HepG2 (cell line): Measurements from ENCODE around the gene ERC1.

ENCODE experiments used
- BORCS8-MEF2B ChIP-seq: sonication (generic); formaldehyde crosslinking; IDR thresholded peaks from 2 replicates; pipeline ENCODE4 v1.8.0; 2022; ENCODE audit warnings: mild to moderate bottlenecking, missing genetic modification reagents
- CEBPB ChIP-seq: IDR thresholded peaks from 2 replicates; pipeline ENCODE4 v1.6.1; 2011; ENCODE audit warnings: low read depth, low read length, improper control_type of control experiment, borderline replicate concordance
- CTCF ChIP-seq: sonication (generic); formaldehyde crosslinking; IDR thresholded peaks from 2 replicates; pipeline ENCODE4 v1.5.0; 2020; ENCODE audit warnings: mild to moderate bottlenecking, missing genetic modification reagents, moderate library complexity
- ELK4 ChIP-seq: sonication (generic); formaldehyde crosslinking; IDR thresholded peaks from 2 replicates; pipeline ENCODE4 v1.9.0; 2021; ENCODE audit warnings: missing genetic modification reagents, borderline replicate concordance
- FOSL2 ChIP-seq: sonication (generic); formaldehyde crosslinking; IDR thresholded peaks from 2 replicates; pipeline ENCODE4 v1.4.0; 2020; ENCODE audit warnings: missing genetic modification reagents
- MEIS1 ChIP-seq: sonication (generic); formaldehyde crosslinking; IDR thresholded peaks from 2 replicates; pipeline ENCODE4 v1.9.0; 2021; ENCODE audit warnings: mild to moderate bottlenecking, missing genetic modification reagents, moderate library complexity, borderline replicate concordance
- RAD21 ChIP-seq: fragments of 450-650 bp; formaldehyde crosslinking; IDR thresholded peaks from 2 replicates; pipeline ENCODE4 v1.5.0; 2020; ENCODE audit warnings: mild to moderate bottlenecking
- TRIM22 ChIP-seq: fragments of 450-650 bp; IDR thresholded peaks from 2 replicates; pipeline ENCODE4 v1.6.1; 2017
- ZNF296 ChIP-seq: sonication (generic); formaldehyde crosslinking; conservative IDR thresholded peaks from 2 replicates; pipeline ENCODE4 v1.5.0; 2020; ENCODE audit warnings: mild to moderate bottlenecking, missing genetic modification reagents
- ZNF639 ChIP-seq: conservative IDR thresholded peaks from 2 replicates; pipeline ENCODE4 v1.6.1; 2018; ENCODE audit warnings: missing genetic modification reagents
- ZSCAN29 ChIP-seq: sonication (generic); formaldehyde crosslinking; conservative IDR thresholded peaks from 2 replicates; pipeline ENCODE4 v1.4.0; 2020; ENCODE audit warnings: mild to moderate bottlenecking, missing genetic modification reagents

GRCh38 chr12:948238-948637, 42.8 kb upstream of the ERC1 start:
- TF ChIP-seq CTCF (CRISPR knock-in tag) (no peak), TRIM22 (no peak), FOSL2 (CRISPR knock-in tag) (no peak), ZSCAN29 (CRISPR knock-in tag) (no peak), RAD21 (CRISPR knock-in tag) (no peak), MEIS1 (CRISPR knock-in tag) (no peak), ZNF639 (CRISPR knock-in tag) (no peak), ZNF296 (no peak), ELK4 (CRISPR knock-in tag) (no peak), CEBPB (peak; percentile 46), BORCS8-MEF2B (no peak)
